Mesenchymal stem cell (in vitro differentiated cells and primary cell): ENCODE data around the gene RABAC1.

ENCODE experiments used
- DNase-seq: peaks from one replicate; pipeline ENCODE4 v3.0.0-alpha.2; 2013
- H2AFZ ChIP-seq: one replicate; pipeline ENCODE4 v1.6.1; 2013; ENCODE audit warnings: low read depth, mild to moderate bottlenecking, control low read depth, inconsistent platforms, low read length, moderate library complexity
- H2AK5ac ChIP-seq: 2 replicates; pipeline ENCODE4 v1.6.1; 2013; ENCODE audit warnings: low read length, moderate library complexity, mild to moderate bottlenecking, inconsistent platforms; ENCODE audit not compliant: severe bottlenecking
- H2BK120ac ChIP-seq: one replicate; pipeline ENCODE4 v1.6.1; 2013; ENCODE audit warnings: low read depth, mild to moderate bottlenecking, inconsistent platforms, low read length, moderate library complexity
- H2BK12ac ChIP-seq, 2 experiments: one replicate each; pipeline ENCODE4 v1.6.1; 2013; ENCODE audit warnings: inconsistent platforms in 2 of 2, low read length in 2 of 2, mild to moderate bottlenecking in 2 of 2, moderate library complexity in 2 of 2, control low read depth in 1 of 2
- H2BK15ac ChIP-seq: one replicate; pipeline ENCODE4 v1.6.1; 2013; ENCODE audit warnings: mild to moderate bottlenecking, low read depth, inconsistent platforms; ENCODE audit not compliant: poor library complexity, severe bottlenecking
- H2BK5ac ChIP-seq: 2 replicates; pipeline ENCODE4 v1.6.1; 2013; ENCODE audit warnings: low read depth, mild to moderate bottlenecking, low read length, control low read depth, inconsistent platforms; ENCODE audit not compliant: poor library complexity, severe bottlenecking
- H3K14ac ChIP-seq, 2 experiments: one replicate each; pipeline ENCODE4 v1.6.1; 2013; ENCODE audit warnings: inconsistent platforms in 2 of 2, low read length in 2 of 2, control low read depth in 1 of 2, mild to moderate bottlenecking in 1 of 2, moderate library complexity in 1 of 2
- H3K18ac ChIP-seq, 2 experiments: one replicate each; pipeline ENCODE4 v1.6.1; 2013; ENCODE audit warnings: inconsistent platforms in 2 of 2, low read length in 2 of 2, control low read depth in 1 of 2, low read depth in 1 of 2, mild to moderate bottlenecking in 1 of 2
- H3K23ac ChIP-seq, 2 experiments: one replicate each; pipeline ENCODE4 v1.6.1; 2013; ENCODE audit warnings: inconsistent platforms in 2 of 2, low read length in 2 of 2, mild to moderate bottlenecking in 2 of 2, moderate library complexity in 2 of 2, control low read depth in 1 of 2
- H3K27ac ChIP-seq: 2 replicates; pipeline ENCODE4 v1.5.1; 2013; ENCODE audit warnings: mild to moderate bottlenecking, moderate library complexity, low read length, control low read depth, inconsistent platforms; ENCODE audit not compliant: poor library complexity, severe bottlenecking
- H3K27me3 ChIP-seq, 2 experiments: 2 replicates each; pipeline versions ENCODE4 v1.6.1 to v1.7.0; 2013; ENCODE audit warnings: low read length in 2 of 2, mild to moderate bottlenecking in 2 of 2, moderate library complexity in 2 of 2, control low read depth in 1 of 2, inconsistent platforms in 1 of 2; ENCODE audit not compliant: control insufficient read depth in 1 of 2, insufficient read depth in 1 of 2
- H3K36me3 ChIP-seq, 2 experiments: 2 replicates each; pipeline versions ENCODE4 v1.6.1 to v1.7.0; 2013; ENCODE audit warnings: low read length in 2 of 2, control low read depth in 1 of 2, inconsistent platforms in 1 of 2, low read depth in 1 of 2, mild to moderate bottlenecking in 1 of 2; ENCODE audit not compliant: insufficient read depth in 2 of 2, control insufficient read depth in 1 of 2
- H3K4ac ChIP-seq, 2 experiments: one replicate each; pipeline ENCODE4 v1.6.1; 2013; ENCODE audit warnings: inconsistent platforms in 2 of 2, low read length in 2 of 2, mild to moderate bottlenecking in 2 of 2, moderate library complexity in 2 of 2, control low read depth in 1 of 2, low read depth in 1 of 2
- H3K4me1 ChIP-seq: 2 replicates; pipeline ENCODE4 v1.6.1; 2013; ENCODE audit warnings: low read depth, low read length, control low read depth; ENCODE audit not compliant: control insufficient read depth, insufficient read depth
- H3K4me2 ChIP-seq: 2 replicates; pipeline ENCODE4 v1.6.1; 2013; ENCODE audit warnings: low read length, mild to moderate bottlenecking, inconsistent platforms; ENCODE audit not compliant: poor library complexity, severe bottlenecking
- H3K4me3 ChIP-seq, 2 experiments: 2 replicates each; pipeline versions ENCODE4 v1.5.1 to v1.7.0; 2013; ENCODE audit warnings: low read length in 2 of 2, mild to moderate bottlenecking in 2 of 2, control low read depth in 1 of 2, low read depth in 1 of 2; ENCODE audit not compliant: insufficient read depth in 1 of 2
- H3K79me1 ChIP-seq: replicated peaks from 2 replicates; pipeline ENCODE4 v1.6.1; 2013; ENCODE audit warnings: mild to moderate bottlenecking, control low read depth, low read length, inconsistent platforms; ENCODE audit not compliant: poor library complexity, severe bottlenecking
- H3K9ac ChIP-seq: 2 replicates; pipeline ENCODE4 v1.7.0; 2013; ENCODE audit warnings: mild to moderate bottlenecking, low read length, moderate library complexity
- H3K9me3 ChIP-seq: 2 replicates; pipeline ENCODE4 v1.7.0; 2013; ENCODE audit warnings: mild to moderate bottlenecking, low read length; ENCODE audit not compliant: control insufficient read depth
- H4K8ac ChIP-seq: one replicate; pipeline ENCODE4 v1.6.1; 2013; ENCODE audit warnings: inconsistent platforms, mild to moderate bottlenecking, low read length, moderate library complexity
- H4K91ac ChIP-seq: one replicate; pipeline ENCODE4 v1.6.1; 2013; ENCODE audit warnings: mild to moderate bottlenecking, low read length, inconsistent platforms
- WGBS: methylation state at CpG from one replicate; pipeline ENCODE4 v1.1.7; 2013; ENCODE audit warnings: mixed read lengths; 5-methylcytosine and 5-hydroxymethylcytosine counted together

Gene RABAC1

DNA sequence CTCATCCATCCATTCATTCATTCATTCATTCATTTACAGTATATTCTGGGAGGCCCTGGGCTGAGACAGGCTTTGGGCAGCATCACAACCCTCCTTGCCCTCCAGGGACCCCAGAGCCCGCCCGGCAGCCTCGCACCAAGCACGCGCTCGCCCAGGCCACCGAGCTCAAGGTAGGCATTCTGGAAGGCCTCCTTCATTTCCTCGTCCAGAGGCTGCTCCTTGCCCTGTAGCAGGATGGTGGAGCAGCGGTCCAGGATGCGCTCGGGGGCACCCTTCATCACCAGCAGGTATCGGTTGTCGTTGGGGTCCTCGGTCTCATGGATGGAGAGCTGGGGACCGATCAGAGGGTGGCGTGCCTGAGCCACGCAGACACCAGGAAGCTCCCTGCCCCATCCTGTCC, 19.3 kb upstream of the RABAC1 start:
- H3K4me3 ChIP-seq, result no peak overlapping the region
- no peak overlapping the region for H3K4me2 ChIP-seq
- H2BK15ac ChIP-seq, result no peak overlapping the region
- no peaks in the 10 kb centered on the region for H3K4me1 ChIP-seq
- H4K8ac ChIP-seq, result no peak overlapping the region
- no peak overlapping the region for H3K27ac ChIP-seq
- WGBS, result 89% methylated on average over 17 of the region's 17 CpGs
- no peak overlapping the region for H3K14ac ChIP-seq
- no peak overlapping the region for H3K4ac ChIP-seq
- H3K79me1 ChIP-seq, result no peaks in the 10 kb centered on the region
- no peaks in the 10 kb centered on the region for H3K36me3 ChIP-seq
- no peak overlapping the region for H3K23ac ChIP-seq
- no peak overlapping the region for H2AK5ac ChIP-seq
- no peak overlapping the region for H2BK120ac ChIP-seq
- H3K9ac ChIP-seq, result no peak overlapping the region
- H4K91ac ChIP-seq, result no peak overlapping the region
- DNase-seq, result no peak
- no peak overlapping the region for H2BK5ac ChIP-seq
- H3K18ac ChIP-seq, result no peak overlapping the region
- H2AFZ ChIP-seq, result no peak overlapping the region
- peaks cover 4 to 28% of the 10 kb centered on the region in 2 experiments for H3K27me3 ChIP-seq
- no peak overlapping the region for H2BK12ac ChIP-seq
- H3K9me3 ChIP-seq, result no peaks in the 10 kb centered on the region

DNA sequence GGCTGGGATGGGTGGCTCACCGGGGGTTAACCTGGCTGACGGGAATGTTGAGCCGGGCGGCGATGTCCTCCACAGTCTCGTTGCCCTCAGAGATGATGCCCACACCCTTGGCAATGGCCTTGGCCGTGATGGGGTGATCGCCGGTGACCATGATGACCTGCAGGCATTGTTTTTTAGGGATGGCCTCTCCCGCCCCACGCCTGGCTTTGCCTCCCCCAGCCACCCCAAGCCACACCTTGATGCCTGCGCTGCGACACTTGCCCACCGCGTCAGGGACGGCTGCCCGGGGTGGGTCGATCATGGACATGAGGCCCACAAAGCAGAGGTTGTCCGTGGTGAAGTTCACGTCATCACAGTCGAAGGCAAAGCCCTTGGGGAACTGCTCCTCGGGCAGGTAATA, 18.8 kb upstream of the RABAC1 start:
- Histone ChIP-seq H3K23ac (no peak overlapping the region), H2BK120ac (no peak overlapping the region)
- 90% methylated on average over 22 of the region's 22 CpGs for WGBS

DNA sequence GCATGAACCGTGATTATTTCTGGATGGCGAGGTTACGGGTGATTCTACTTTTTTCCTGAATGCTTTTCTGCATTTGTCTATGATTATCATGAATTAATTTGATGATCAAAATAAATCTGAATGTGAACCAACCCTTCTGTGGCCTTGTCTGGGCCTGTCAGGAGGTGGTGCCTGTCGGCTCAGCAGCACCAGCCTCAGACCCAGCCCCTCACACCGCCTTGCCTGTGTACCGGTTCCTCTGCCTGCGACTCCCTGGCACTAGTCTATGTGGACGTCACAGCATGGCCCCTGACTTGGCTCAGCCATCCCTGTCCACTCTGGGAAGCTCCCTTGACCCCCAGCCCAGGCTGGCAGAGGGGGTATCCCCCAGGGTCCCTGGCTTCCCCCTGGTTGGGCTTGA, 15.5 kb upstream of the RABAC1 start:
- peak overlapping the region in 1 of 2 experiments; percentile 64 for H3K14ac ChIP-seq
- no peak overlapping the region for H4K91ac ChIP-seq
- H2BK12ac ChIP-seq, result no peak overlapping the region
- no peak overlapping the region for H2BK5ac ChIP-seq
- H2AK5ac ChIP-seq, result no peak overlapping the region
- no peaks in the 10 kb centered on the region for H3K36me3 ChIP-seq
- H3K4me3 ChIP-seq, result no peak overlapping the region
- H2BK120ac ChIP-seq, result no peak overlapping the region
- H3K4ac ChIP-seq, result no peak overlapping the region
- 80% methylated on average over 5 of the region's 8 CpGs for WGBS
- no peak overlapping the region for H2BK15ac ChIP-seq
- no peak overlapping the region for H3K23ac ChIP-seq
- no peak overlapping the region for H4K8ac ChIP-seq
- H3K4me2 ChIP-seq, result no peak overlapping the region
- H3K9me3 ChIP-seq, result no peaks in the 10 kb centered on the region
- no peaks in the 10 kb centered on the region for H3K79me1 ChIP-seq
- no peak overlapping the region for H3K18ac ChIP-seq
- no peaks in the 10 kb centered on the region for H3K4me1 ChIP-seq
- H2AFZ ChIP-seq, result no peak overlapping the region
- no peak overlapping the region for H3K9ac ChIP-seq
- no peak overlapping the region for H3K27ac ChIP-seq
- peaks cover 8 to 19% of the 10 kb centered on the region in 2 experiments for H3K27me3 ChIP-seq
- no peak for DNase-seq

More for the DNA sequence above, 18.8 kb upstream of the RABAC1 start:
- no peak overlapping the region for H3K18ac ChIP-seq
- H2BK12ac ChIP-seq, result no peak overlapping the region
- H4K8ac ChIP-seq, result no peak overlapping the region
- DNase-seq, result no peak
- H3K4ac ChIP-seq, result no peak overlapping the region
- H3K79me1 ChIP-seq, result no peaks in the 10 kb centered on the region
- no peak overlapping the region for H2BK15ac ChIP-seq
- H3K4me1 ChIP-seq, result no peaks in the 10 kb centered on the region
- H4K91ac ChIP-seq, result peak overlapping the region; percentile 21
- H3K9me3 ChIP-seq, result no peaks in the 10 kb centered on the region
- H3K9ac ChIP-seq, result no peak overlapping the region
- H3K36me3 ChIP-seq, result no peaks in the 10 kb centered on the region
- H3K14ac ChIP-seq, result no peak overlapping the region
- H3K4me3 ChIP-seq, result no peak overlapping the region
- no peak overlapping the region for H2BK5ac ChIP-seq
- no peak overlapping the region for H2AFZ ChIP-seq
- no peak overlapping the region for H3K4me2 ChIP-seq
- peaks cover 4 to 34% of the 10 kb centered on the region in 2 experiments for H3K27me3 ChIP-seq
- H3K27ac ChIP-seq, result no peak overlapping the region
- no peak overlapping the region for H2AK5ac ChIP-seq

DNA sequence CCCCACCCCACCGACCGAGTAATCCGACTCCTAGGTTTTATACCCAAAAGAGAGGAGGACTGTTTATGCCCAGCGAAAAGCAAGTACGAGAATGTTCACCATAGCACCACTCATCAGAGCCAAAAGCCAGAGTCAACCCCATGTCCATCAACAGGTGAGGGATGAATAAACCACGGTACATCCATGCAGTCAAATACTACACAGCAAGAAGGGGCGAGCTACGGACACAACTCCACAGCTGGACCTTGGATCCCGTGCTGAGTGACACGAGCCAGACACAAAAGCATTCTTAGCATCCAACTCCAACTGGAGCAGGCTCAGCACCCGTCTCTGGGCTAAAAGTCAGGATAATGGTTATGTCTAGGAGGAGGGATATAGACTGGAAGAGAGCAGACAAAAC, 12.2 kb upstream of the RABAC1 start:
- Histone ChIP-seq H2BK15ac (no peak overlapping the region), H4K91ac (no peak overlapping the region), H4K8ac (no peak overlapping the region), H3K27me3 (peaks cover 20 to 39% of the 10 kb centered on the region in 2 experiments), H3K36me3 (no peaks in the 10 kb centered on the region), H3K4me1 (no peaks in the 10 kb centered on the region), H2BK12ac (no peak overlapping the region), H3K18ac (no peak overlapping the region), H3K23ac (no peak overlapping the region), H3K4me3 (no peak overlapping the region), H3K4me2 (no peak overlapping the region), H3K4ac (no peak overlapping the region), H2AFZ (no peak overlapping the region), H3K9ac (no peak overlapping the region), H3K9me3 (no peaks in the 10 kb centered on the region), H3K79me1 (no peaks in the 10 kb centered on the region), H2BK120ac (no peak overlapping the region), H3K27ac (no peak overlapping the region), H2BK5ac (no peak overlapping the region), H2AK5ac (no peak overlapping the region), H3K14ac (no peak overlapping the region)
- 86% methylated on average over 11 of the region's 11 CpGs for WGBS
- no peak for DNase-seq
